Measurements from ENCODE around the gene ASB3. TPM values are rescaled to one million over a fixed set of nuclear protein-coding genes. Genes with fewer than 3 reads are reported as not detected.
A peak's percentile ranks its signal among the peaks of the same experiment; 100 is the strongest.

ASB3 gene
- total RNA-seq, 1 experiment from 2014 or later = 44.4 TPM

GRCh38 chr2:53813151-53813550, 26.4 kb upstream of the ASB3 start:
- H3K4me1 ChIP-seq = no peaks in the 10 kb centered on the region
- no peak overlapping the region for H3K4me3 ChIP-seq
- no peak overlapping the region for H3K27ac ChIP-seq
- peaks cover 49% of the 10 kb centered on the region for H3K36me3 ChIP-seq
- H3K27me3 ChIP-seq = no peaks in the 10 kb centered on the region
- no peaks in the 10 kb centered on the region for H3K9me3 ChIP-seq (replicated peaks)
- DNase-seq = no peak

- no peaks in the 10 kb centered on the region for H3K27me3 ChIP-seq
- H3K4me3 ChIP-seq = no peak overlapping the region
- no peak overlapping the region for H3K27ac ChIP-seq
- no peaks in the 10 kb centered on the region for H3K9me3 ChIP-seq (replicated peaks)
- no peak for DNase-seq
- H3K4me1 ChIP-seq = no peaks in the 10 kb centered on the region
- peaks cover 51% of the 10 kb centered on the region for H3K36me3 ChIP-seq
Observed at GRCh38 chr2:53811601-53812000, 24.8 kb upstream of the ASB3 start.

- Histone ChIP-seq H3K4me1 (peaks cover 10% of the 10 kb centered on the region), H3K4me3 (no peak overlapping the region), H3K9me3 (replicated peaks) (no peaks in the 10 kb centered on the region), H3K27ac (no peak overlapping the region), H3K27me3 (no peaks in the 10 kb centered on the region), H3K36me3 (peaks cover 39% of the 10 kb centered on the region)
- DNase-seq = peak; percentile 77 to 89
Observed at GRCh38 chr2:53802617-53803151, 15.9 kb upstream of the ASB3 start.

GRCh38 chr2:53801547-53801946, 14.8 kb upstream of the ASB3 start:
- Histone ChIP-seq H3K9me3 (replicated peaks) (0 out of 2 replicates have a peak, but pooled peaks cover 2% of the 10 kb centered on the region), H3K4me3 (no peak overlapping the region), H3K4me1 (peaks cover 10% of the 10 kb centered on the region), H3K36me3 (peaks cover 46% of the 10 kb centered on the region), H3K27me3 (no peaks in the 10 kb centered on the region), H3K27ac (no peak overlapping the region)
- DNase-seq = no peak

- H3K36me3 ChIP-seq = peaks cover 37% of the 10 kb centered on the region
- no peak overlapping the region for H3K4me3 ChIP-seq
Observed at GRCh38 chr2:53793821-53794220, 7.1 kb upstream of the ASB3 start.

GRCh38 chr2:53793261-53793660, 6.5 kb upstream of the ASB3 start:
- H3K4me3 ChIP-seq = no peak overlapping the region
- H3K27ac ChIP-seq = no peak overlapping the region
- H3K36me3 ChIP-seq = peaks cover 35% of the 10 kb centered on the region
- no peaks in the 10 kb centered on the region for H3K27me3 ChIP-seq
- H3K4me1 ChIP-seq = no peaks in the 10 kb centered on the region
- DNase-seq = no peak
- H3K9me3 ChIP-seq (replicated peaks) = 0 out of 2 replicates have a peak, but pooled peaks cover 2% of the 10 kb centered on the region

More at GRCh38 chr2:53793821-53794220, 7.1 kb upstream of the ASB3 start:
- no peak for DNase-seq
- Histone ChIP-seq H3K27me3 (no peaks in the 10 kb centered on the region), H3K9me3 (replicated peaks) (0 out of 2 replicates have a peak, but pooled peaks cover 2% of the 10 kb centered on the region), H3K27ac (no peak overlapping the region), H3K4me1 (no peaks in the 10 kb centered on the region)

DNA sequence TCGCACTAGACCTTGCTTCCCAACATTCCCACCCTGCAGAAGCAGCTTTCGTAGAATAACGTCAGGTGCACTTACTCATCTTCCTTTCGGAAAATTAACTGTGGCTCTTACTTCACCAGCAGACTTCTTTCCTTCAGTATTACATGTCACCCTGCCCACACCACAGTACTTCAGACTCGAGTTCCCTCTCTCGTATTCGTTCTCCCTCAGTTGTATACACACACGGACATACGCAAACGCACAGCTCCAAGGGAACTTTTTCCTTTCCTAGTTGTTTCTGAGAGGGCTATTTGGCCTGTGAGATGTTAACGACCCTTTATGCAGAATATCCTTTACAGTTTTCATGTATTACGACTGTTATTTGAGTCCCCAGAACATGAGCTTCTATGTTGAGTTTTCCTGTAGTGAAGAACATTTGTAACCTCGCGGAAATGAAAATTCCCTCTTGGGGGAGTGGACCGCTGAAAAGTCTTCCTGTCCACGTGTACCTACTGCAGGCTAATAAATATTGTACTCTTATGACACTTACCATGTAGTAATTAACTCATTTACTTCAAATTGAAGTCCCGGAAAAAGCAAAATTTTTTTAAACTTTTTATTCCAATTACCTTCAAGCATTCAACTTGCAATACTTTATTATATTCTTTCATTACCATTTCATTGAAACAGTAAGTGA, 999 bp upstream of the ASB3 start:
- Histone ChIP-seq H3K4me3 (peak overlapping the region; percentile 78), H3K27ac (no peak overlapping the region; the same call in 1 of the 2 replicates), H3K36me3 (peaks cover 10% of the 10 kb centered on the region; the same call in 1 of the 2 replicates), H3K4me1 (no peaks in the 10 kb centered on the region), H3K27me3 (no peaks in the 10 kb centered on the region), H3K9me3 (replicated peaks) (no peaks in the 10 kb centered on the region)
- peak in 1 of 2 experiments; percentile 34 for DNase-seq

DNA sequence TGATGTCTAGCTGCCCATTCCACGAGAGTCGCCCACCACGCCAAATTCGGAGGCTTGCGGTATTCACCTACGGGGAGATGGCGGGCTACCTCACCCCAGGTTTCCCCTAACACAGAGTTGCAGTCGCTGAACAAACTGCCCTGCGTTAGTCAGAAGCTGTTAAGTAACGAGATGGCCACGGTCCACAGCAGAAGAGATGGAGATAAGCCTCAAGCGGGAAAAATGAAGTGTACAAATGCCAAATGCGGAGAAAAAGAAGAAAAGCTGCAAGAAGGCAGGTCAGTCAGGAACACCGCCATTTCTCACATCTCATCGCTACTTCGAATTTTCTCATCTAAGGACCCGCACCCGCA, 425 bp downstream of the ASB3 start:
- peak overlapping the region; percentile 72 for H3K27ac ChIP-seq
- peaks cover 17% of the 10 kb centered on the region; the same call in 1 of the 2 replicates for H3K36me3 ChIP-seq
- peak in 1 of 2 experiments; percentile 23 for DNase-seq
- no peaks in the 10 kb centered on the region for H3K4me1 ChIP-seq
- H3K27me3 ChIP-seq = no peaks in the 10 kb centered on the region
- peak overlapping the region; percentile 78 for H3K4me3 ChIP-seq
- H3K9me3 ChIP-seq (replicated peaks) = no peaks in the 10 kb centered on the region

DNA sequence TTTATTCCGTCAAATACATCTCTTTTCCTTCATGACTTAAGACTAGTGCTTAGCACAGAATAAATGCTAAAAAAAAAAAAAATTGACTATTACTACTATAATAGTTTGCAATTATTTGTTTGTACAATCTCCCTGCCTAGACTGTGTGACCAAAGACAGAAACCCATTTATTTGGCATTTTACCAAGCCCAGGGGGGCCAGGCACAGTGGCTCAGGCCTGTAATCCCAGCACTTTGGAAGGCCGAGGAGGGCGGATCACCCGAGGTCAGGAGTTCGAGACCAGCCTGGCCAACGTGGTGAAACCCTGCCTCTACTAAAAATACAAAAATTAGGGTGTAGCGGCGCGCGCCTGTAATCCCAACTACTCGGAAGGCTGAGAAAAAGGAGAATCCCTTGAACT, 1.4 kb downstream of the ASB3 start:
- H3K27me3 ChIP-seq = no peaks in the 10 kb centered on the region
- H3K4me3 ChIP-seq = peak overlapping the region; percentile 78
- DNase-seq = peak in 1 of 2 experiments; percentile 27
- H3K4me1 ChIP-seq = no peaks in the 10 kb centered on the region
- H3K36me3 ChIP-seq = peaks cover 24% of the 10 kb centered on the region
- no peak overlapping the region for H3K27ac ChIP-seq
- no peaks in the 10 kb centered on the region for H3K9me3 ChIP-seq (replicated peaks)

DNA sequence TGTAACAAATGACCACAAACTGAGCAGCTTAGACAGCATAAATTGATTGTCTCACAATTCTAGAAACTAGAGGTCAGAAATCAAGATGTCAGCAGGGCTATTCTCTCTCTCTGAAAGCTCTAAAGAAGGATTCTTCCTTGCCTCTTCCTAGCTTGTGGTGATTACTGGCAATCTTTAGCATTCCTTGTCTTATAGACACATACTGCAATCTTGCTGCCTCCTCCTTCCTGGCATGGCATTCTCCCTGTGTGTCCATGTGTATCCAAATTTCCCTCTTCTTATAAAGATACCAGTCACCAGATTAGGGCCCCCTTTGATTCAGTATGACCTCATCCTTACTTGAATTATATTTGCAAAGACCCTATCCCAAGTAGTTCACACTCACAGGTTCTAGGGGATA, 2.3 kb downstream of the ASB3 start:
- Histone ChIP-seq H3K9me3 (replicated peaks) (no peaks in the 10 kb centered on the region), H3K36me3 (peaks cover 33% of the 10 kb centered on the region), H3K4me1 (no peaks in the 10 kb centered on the region), H3K27me3 (no peaks in the 10 kb centered on the region), H3K27ac (no peak overlapping the region), H3K4me3 (no peak overlapping the region)
- DNase-seq = no peak

DNA sequence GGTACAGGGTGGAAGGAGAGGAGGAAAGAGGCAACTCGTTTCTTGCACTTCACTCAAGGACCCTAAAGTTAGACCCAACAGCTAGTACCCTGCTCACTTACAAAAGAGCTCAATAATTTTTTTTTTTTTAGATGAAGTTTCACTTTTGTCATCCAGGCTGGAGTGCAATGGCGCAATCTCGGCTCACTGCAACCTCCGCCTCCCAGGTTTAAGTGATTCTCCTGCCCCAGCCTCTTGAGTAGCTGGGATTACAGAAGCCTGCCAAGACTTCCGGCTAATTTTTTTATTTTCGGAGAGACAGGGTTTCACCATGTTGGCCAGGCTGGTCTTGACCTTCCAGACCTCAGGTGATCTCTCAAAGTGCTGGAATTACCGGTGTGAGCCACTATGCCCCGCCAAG, 4.1 kb downstream of the ASB3 start:
- no peak for DNase-seq
- Histone ChIP-seq H3K4me3 (no peak overlapping the region), H3K36me3 (peaks cover 42% of the 10 kb centered on the region), H3K4me1 (no peaks in the 10 kb centered on the region), H3K9me3 (replicated peaks) (no peaks in the 10 kb centered on the region), H3K27me3 (no peaks in the 10 kb centered on the region), H3K27ac (no peak overlapping the region)

- Histone ChIP-seq H3K36me3 (peaks cover 54% of the 10 kb centered on the region), H3K9me3 (replicated peaks) (no peaks in the 10 kb centered on the region), H3K4me3 (no peak overlapping the region), H3K4me1 (no peaks in the 10 kb centered on the region), H3K27ac (no peak overlapping the region), H3K27me3 (no peaks in the 10 kb centered on the region)
- no peak for DNase-seq
Observed at GRCh38 chr2:53780056-53780455, 6.7 kb downstream of the ASB3 start.

DNA sequence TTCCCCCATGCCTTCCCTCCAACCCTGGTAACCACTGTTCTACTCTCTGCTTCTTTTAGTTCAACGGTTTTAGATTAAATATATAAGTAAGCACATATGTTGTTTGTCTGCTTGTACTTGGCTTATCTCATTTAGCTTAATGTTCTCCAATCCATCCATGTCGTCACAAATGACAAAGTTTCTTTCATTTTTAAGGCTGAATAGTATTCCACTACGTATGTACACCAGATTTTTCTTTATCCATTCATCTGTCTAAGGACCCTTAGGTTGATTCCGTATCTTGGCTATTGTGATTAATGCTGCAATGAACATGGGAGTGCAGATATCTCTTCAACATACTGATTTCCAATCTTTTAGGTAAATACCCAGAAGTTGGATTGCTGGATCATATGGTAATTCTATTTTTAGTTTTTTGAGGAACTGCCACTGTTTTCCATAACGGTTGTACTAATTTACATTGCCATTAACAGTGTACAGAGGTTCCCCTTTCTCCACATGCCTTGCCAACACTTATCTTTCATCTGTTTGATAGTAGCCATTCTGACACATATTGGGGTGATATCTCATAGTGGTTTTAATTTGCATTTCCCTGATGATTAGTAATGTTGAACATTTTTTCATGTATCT, 8.1 kb downstream of the ASB3 start:
- Histone ChIP-seq H3K36me3 (peaks cover 59% of the 10 kb centered on the region), H3K27me3 (no peaks in the 10 kb centered on the region), H3K4me3 (no peak overlapping the region), H3K9me3 (replicated peaks) (no peaks in the 10 kb centered on the region), H3K27ac (no peak overlapping the region), H3K4me1 (no peaks in the 10 kb centered on the region)
- DNase-seq = no peak

GRCh38 chr2:53777134-53777533, 9.6 kb downstream of the ASB3 start:
- no peak overlapping the region for H3K27ac ChIP-seq
- peaks cover 56% of the 10 kb centered on the region for H3K36me3 ChIP-seq
- no peaks in the 10 kb centered on the region for H3K27me3 ChIP-seq
- no peaks in the 10 kb centered on the region for H3K4me1 ChIP-seq
- H3K4me3 ChIP-seq = no peak overlapping the region
- no peaks in the 10 kb centered on the region for H3K9me3 ChIP-seq (replicated peaks)
- DNase-seq = no peak

DNA sequence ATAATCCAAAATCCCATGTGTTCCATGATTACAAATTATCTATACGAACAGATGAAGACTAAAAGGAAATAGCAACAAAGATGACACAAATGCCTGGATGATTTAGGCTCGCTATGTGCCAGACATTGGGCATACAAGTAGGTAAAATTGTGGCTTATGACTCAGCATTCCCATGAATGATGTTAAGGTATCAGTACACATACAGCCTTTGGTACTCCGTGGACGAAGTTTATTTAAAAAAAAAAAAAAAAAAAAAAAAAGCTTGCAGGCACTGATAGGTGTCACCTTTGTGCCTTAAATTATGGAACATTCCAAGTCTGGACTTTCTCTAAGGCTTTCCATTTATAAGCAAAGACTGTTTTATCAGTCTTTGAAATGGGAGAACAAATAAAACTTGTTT, 16.5 kb downstream of the ASB3 start:
- H3K27me3 ChIP-seq = no peaks in the 10 kb centered on the region
- no peaks in the 10 kb centered on the region for H3K4me1 ChIP-seq
- no peak for DNase-seq
- peaks cover 21% of the 10 kb centered on the region for H3K36me3 ChIP-seq
- H3K4me3 ChIP-seq = no peak overlapping the region
- no peaks in the 10 kb centered on the region for H3K9me3 ChIP-seq (replicated peaks)
- H3K27ac ChIP-seq = no peak overlapping the region

All from SJCRH30 (cell line).